Uterus (tissue), 2 donors: ENCODE data around the gene AGPS.

Experiments
- POLR2A ChIP-seq, 2 donors: fragments of 450-650 bp; IDR thresholded peaks; one replicate each; pipeline ENCODE4 v1.6.1; 2016; ENCODE audit warnings: antibody characterized with exemption in 2 of 2, mild to moderate bottlenecking in 1 of 2, moderate library complexity in 1 of 2
- TF ChIP-seq, protein P1 (sequence below), 4 experiments: fragments of 200-600 bp in 2 of 4; fragments of 450-650 bp in 2 of 4; sonication (generic) in 2 of 4; IDR thresholded peaks; one replicate each; pipeline ENCODE4 v1.5.1; 2016 to 2019; ENCODE audit warnings: antibody characterized with exemption in 4 of 4, mild to moderate bottlenecking in 2 of 4, moderate library complexity in 1 of 4

DNA sequence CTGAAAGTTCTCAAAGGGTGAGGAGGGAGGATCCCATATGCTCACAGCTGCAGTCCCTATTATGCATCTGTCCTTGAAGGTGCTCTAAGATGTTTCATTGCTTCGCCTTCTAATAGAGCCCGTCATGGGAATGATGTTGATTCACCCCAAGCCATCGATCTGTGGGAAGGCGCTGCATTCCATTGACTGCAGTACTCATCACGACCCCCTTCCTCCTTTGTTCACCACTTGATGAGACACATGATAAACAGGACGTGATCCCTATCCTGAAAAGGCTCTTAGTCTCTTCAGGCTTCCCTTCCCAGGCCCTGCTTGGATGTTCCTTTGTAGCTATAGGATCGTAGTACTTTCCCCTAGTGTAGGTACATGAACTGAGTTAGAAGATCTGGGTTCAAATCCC, 181.8 kb downstream of the AGPS start:
- TF ChIP-seq, protein P1, sequence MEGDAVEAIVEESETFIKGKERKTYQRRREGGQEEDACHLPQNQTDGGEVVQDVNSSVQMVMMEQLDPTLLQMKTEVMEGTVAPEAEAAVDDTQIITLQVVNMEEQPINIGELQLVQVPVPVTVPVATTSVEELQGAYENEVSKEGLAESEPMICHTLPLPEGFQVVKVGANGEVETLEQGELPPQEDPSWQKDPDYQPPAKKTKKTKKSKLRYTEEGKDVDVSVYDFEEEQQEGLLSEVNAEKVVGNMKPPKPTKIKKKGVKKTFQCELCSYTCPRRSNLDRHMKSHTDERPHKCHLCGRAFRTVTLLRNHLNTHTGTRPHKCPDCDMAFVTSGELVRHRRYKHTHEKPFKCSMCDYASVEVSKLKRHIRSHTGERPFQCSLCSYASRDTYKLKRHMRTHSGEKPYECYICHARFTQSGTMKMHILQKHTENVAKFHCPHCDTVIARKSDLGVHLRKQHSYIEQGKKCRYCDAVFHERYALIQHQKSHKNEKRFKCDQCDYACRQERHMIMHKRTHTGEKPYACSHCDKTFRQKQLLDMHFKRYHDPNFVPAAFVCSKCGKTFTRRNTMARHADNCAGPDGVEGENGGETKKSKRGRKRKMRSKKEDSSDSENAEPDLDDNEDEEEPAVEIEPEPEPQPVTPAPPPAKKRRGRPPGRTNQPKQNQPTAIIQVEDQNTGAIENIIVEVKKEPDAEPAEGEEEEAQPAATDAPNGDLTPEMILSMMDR (IDR thresholded peaks at IDR 0.05) = no peak
- no peak for TF ChIP-seq POLR2A (IDR thresholded peaks at IDR 0.05)
